Measurements from ENCODE around the gene CHTF18. TPM values are rescaled to one million over a fixed set of nuclear protein-coding genes. Genes with fewer than 3 reads are reported as not detected.

Gene CHTF18
- total and polyA plus RNA-seq, 10 of the 15 experiments (the other 5 are each of a cell fraction or from before 2014, with no cell fraction given), result 1.6 to 87.8 (median 19.4) TPM

GRCh38 chr16:751152-752006 lies 37.0 kb upstream of the CHTF18 start:
- ChIA-PET RAD21 (ENCODE audit: unreplicated experiment) (no interaction called here), CTCF (interaction anchor here (1.1 kb wide), 1 partner anchor 39 kb away, joined by 7 read pairs; no protein-coding TSS in a partner anchor), SMC1A (ENCODE audit: uncharacterized antibody, unreplicated experiment) (no interaction called here), POLR2A (interaction anchor here (0.5 to 0.9 kb wide), 2 partner anchors 8 to 10 kb away, joined by 3 read pairs; partner anchors contain the start of gene CIAO3)
- DNase-seq (ENCODE audit: low read depth, low spot score) (no peak), ATAC-seq (no peak), FAIRE-seq (no peak)
- H3K9me3 ChIP-seq (replicated peaks; ENCODE audit: control insufficient read depth, insufficient read depth, low read length), result no peaks in the 10 kb centered on the region
- in situ Hi-C loops (cut with MboI), result no loop called here
- no peak overlapping the region for H3K4me2 ChIP-seq (ENCODE audit: control insufficient read depth, insufficient read depth)
- no peak overlapping the region for H3K9ac ChIP-seq (ENCODE audit: control insufficient read depth, insufficient read depth, low read length)
- no peaks in the 10 kb centered on the region for H4K20me1 ChIP-seq (ENCODE audit: control insufficient read depth, insufficient read depth)
- 57% methylated on average over 35 of the region's 39 CpGs for WGBS (ENCODE audit: insufficient coverage, insufficient replicate concordance, low lambda C conversion rate, missing lambda C conversion rate)
- no peaks in the 10 kb centered on the region for H3K79me2 ChIP-seq (ENCODE audit: control insufficient read depth, insufficient read depth, low read length)
- BruUV-seq (replicated peaks), result no TSS peak
- intact Hi-C loops (cut with micrococcal nuclease; ENCODE audit: unreplicated experiment), result no loop called here
- no peaks in the 10 kb centered on the region; a peak in 2 of 4 replicates for H3K27me3 ChIP-seq (replicated peaks in 1 of 2; ENCODE audit: control insufficient read depth in 2 of 2, insufficient read depth in 2 of 2, low read length in 1 of 2)
- no peak overlapping the region for H2AFZ ChIP-seq (ENCODE audit: control insufficient read depth, low read depth, low read length)
- no peaks in the 10 kb centered on the region for H3K36me3 ChIP-seq (ENCODE audit: control insufficient read depth in 2 of 2, insufficient read depth in 2 of 2, low read length in 1 of 2)
- H3K4me3 ChIP-seq, result no peak overlapping the region
- TF ChIP-seq SREBF1 (IDR thresholded peaks at IDR 0.05; ENCODE audit: low read length), result no peak
- TF ChIP-seq IRF3 (IDR thresholded peaks at IDR 0.05), result no peak
- no peak for TF ChIP-seq EZH2 (IDR thresholded peaks at IDR 0.05; ENCODE audit: borderline replicate concordance, control insufficient read depth, low read depth, low read length)
- no peak for TF ChIP-seq NFYA (IDR thresholded peaks at IDR 0.05; ENCODE audit: borderline replicate concordance, low read depth, low read length)
- no peak overlapping the region for H3K27ac ChIP-seq (ENCODE audit: control insufficient read depth, insufficient read depth)
- no peaks in the 10 kb centered on the region for H3K4me1 ChIP-seq (ENCODE audit: control insufficient read depth, insufficient read depth, low read length)

GRCh38 chr16:752007-752312 lies 36.5 kb upstream of the CHTF18 start:
- Histone ChIP-seq H3K9ac (ENCODE audit: control insufficient read depth, insufficient read depth, low read length) (no peak overlapping the region), H3K4me2 (ENCODE audit: control insufficient read depth, insufficient read depth) (no peak overlapping the region), H3K9me3 (replicated peaks; ENCODE audit: control insufficient read depth, insufficient read depth, low read length) (no peaks in the 10 kb centered on the region; the same call in 2 of the 3 replicates), H4K20me1 (ENCODE audit: control insufficient read depth, insufficient read depth) (no peaks in the 10 kb centered on the region), H2AFZ (ENCODE audit: control insufficient read depth, low read depth, low read length) (no peak overlapping the region), H3K79me2 (ENCODE audit: control insufficient read depth, insufficient read depth, low read length) (no peaks in the 10 kb centered on the region), H3K36me3 (ENCODE audit: control insufficient read depth in 2 of 2, insufficient read depth in 2 of 2, low read length in 1 of 2) (no peaks in the 10 kb centered on the region), H3K27me3 (replicated peaks in 1 of 2; ENCODE audit: control insufficient read depth in 2 of 2, insufficient read depth in 2 of 2, low read length in 1 of 2) (no peaks in the 10 kb centered on the region; a peak in 2 of 4 replicates), H3K4me1 (ENCODE audit: control insufficient read depth, insufficient read depth, low read length) (no peaks in the 10 kb centered on the region), H3K4me3 (no peak overlapping the region), H3K27ac (ENCODE audit: control insufficient read depth, insufficient read depth) (no peak overlapping the region)
- ChIA-PET RAD21 (ENCODE audit: unreplicated experiment) (no interaction called here), SMC1A (ENCODE audit: uncharacterized antibody, unreplicated experiment) (no interaction called here), CTCF (no interaction called here), POLR2A (interaction anchor here (0.5 kb wide), 1 partner anchor 9 kb away, joined by 3 read pairs; no protein-coding TSS in a partner anchor)
- FAIRE-seq, result no peak
- 35% methylated on average over 10 of the region's 10 CpGs for WGBS (ENCODE audit: insufficient coverage, insufficient replicate concordance, low lambda C conversion rate, missing lambda C conversion rate)
- no peak for ATAC-seq
- DNase-seq (ENCODE audit: low read depth, low spot score), result no peak
- BruUV-seq (replicated peaks), result no TSS peak
- intact Hi-C loops (cut with micrococcal nuclease; ENCODE audit: unreplicated experiment), result no loop called here
- in situ Hi-C loops (cut with MboI), result no loop called here
- TF ChIP-seq MTA2 (IDR thresholded peaks at IDR 0.05; ENCODE audit: low read depth), result no peak
- TF ChIP-seq RBBP5 (conservative IDR thresholded peaks at IDR 0.05), result no peak
- TF ChIP-seq CBX3 (IDR thresholded peaks at IDR 0.05; ENCODE audit: borderline replicate concordance, low read depth), result no peak
- TF ChIP-seq GABPA (IDR thresholded peaks at IDR 0.05; ENCODE audit: low read depth), result no peak
- no peak for TF ChIP-seq NRF1 (conservative IDR thresholded peaks at IDR 0.05; ENCODE audit: low read depth, low read length)
- no peak for TF ChIP-seq SIX5 (IDR thresholded peaks at IDR 0.05; ENCODE audit: low read depth, low read length, severe bottlenecking)
- TF ChIP-seq ZNF592 (IDR thresholded peaks at IDR 0.05), result no peak

Data from GM12878 (cell line).